HEK293T (cell line): Measurements from ENCODE around the gene NRXN2.

ENCODE experiments used
- CTCF ChIA-PET: fragments of 350-600 bp; formaldehyde crosslinking; extraction: SDS; loops from one replicate; lab custom pipeline; 2021; ENCODE audit warnings: antibody characterized with exemption, inconsistent platforms; lab: Yijun Ruan, JAX
- POLR2A ChIA-PET: fragments of 350-600 bp; formaldehyde crosslinking; extraction: SDS; loops from one replicate; lab custom pipeline; 2020; ENCODE audit warnings: antibody characterized with exemption, inconsistent platforms; lab: Yijun Ruan, JAX
- DNase-seq: peaks from one replicate; pipeline ENCODE4 v3.0.0; 2012; ENCODE audit warnings: mixed read lengths; ENCODE audit errors: extremely low spot score
- ARNT ChIP-seq: fragments of 450-650 bp; IDR thresholded peaks from 2 replicates; pipeline ENCODE4 v1.6.1; 2017; ENCODE audit warnings: mild to moderate bottlenecking
- BHLHE40 ChIP-seq: fragments of 450-650 bp; IDR thresholded peaks from 2 replicates; pipeline ENCODE4 v1.6.1; 2016; ENCODE audit warnings: mild to moderate bottlenecking, moderate library complexity, borderline replicate concordance
- CTBP1 ChIP-seq: fragments of 450-650 bp; IDR thresholded peaks from 2 replicates; pipeline ENCODE4 v1.6.1; 2016; ENCODE audit warnings: borderline replicate concordance
- ELF4 ChIP-seq: fragments of 450-650 bp; IDR thresholded peaks from 2 replicates; pipeline ENCODE4 v1.6.1; 2017; ENCODE audit warnings: antibody characterized with exemption
- FOXA1 ChIP-seq: fragments of 450-650 bp; IDR thresholded peaks from 2 replicates; pipeline ENCODE4 v1.6.1; 2016; ENCODE audit warnings: mild to moderate bottlenecking
- FOXK2 ChIP-seq: fragments of 450-650 bp; IDR thresholded peaks from 2 replicates; pipeline ENCODE4 v1.6.1; 2016; ENCODE audit warnings: mild to moderate bottlenecking
- FOXM1 ChIP-seq: fragments of 450-650 bp; IDR thresholded peaks from 2 replicates; pipeline ENCODE4 v1.6.1; 2017; ENCODE audit warnings: mild to moderate bottlenecking, borderline replicate concordance
- HDGF ChIP-seq: fragments of 450-650 bp; IDR thresholded peaks from 2 replicates; pipeline ENCODE4 v1.6.1; 2017; ENCODE audit warnings: antibody characterized with exemption, borderline replicate concordance
- L3MBTL2 ChIP-seq: fragments of 450-650 bp; conservative IDR thresholded peaks from 2 replicates; pipeline ENCODE4 v1.6.1; 2016; ENCODE audit warnings: mild to moderate bottlenecking
- LEF1 ChIP-seq: fragments of 450-650 bp; IDR thresholded peaks from 2 replicates; pipeline ENCODE4 v1.6.1; 2017; ENCODE audit warnings: mild to moderate bottlenecking, borderline replicate concordance
- NFRKB ChIP-seq: fragments of 450-650 bp; IDR thresholded peaks from 2 replicates; pipeline ENCODE4 v1.6.1; 2016; ENCODE audit warnings: mild to moderate bottlenecking, moderate library complexity
- PKNOX1 ChIP-seq: fragments of 450-650 bp; IDR thresholded peaks from 2 replicates; pipeline ENCODE4 v1.6.1; 2016
- SP1 ChIP-seq: fragments of 450-650 bp; IDR thresholded peaks from 2 replicates; pipeline ENCODE4 v1.6.1; 2017
- SUZ12 ChIP-seq: fragments of 450-650 bp; IDR thresholded peaks from 2 replicates; pipeline ENCODE4 v1.6.1; 2016; ENCODE audit warnings: mild to moderate bottlenecking
- TARDBP ChIP-seq: fragments of 450-650 bp; IDR thresholded peaks from 2 replicates; pipeline ENCODE4 v1.6.1; 2016
- ZNF384 ChIP-seq: fragments of 450-650 bp; IDR thresholded peaks from 2 replicates; pipeline ENCODE4 v1.6.1; 2016

The NRXN2 gene

GRCh38 chr11:64713781-64714363 is 9.1 kb downstream of the NRXN2 start:
- TF ChIP-seq FOXK2 = no peak
- no peak for TF ChIP-seq CTBP1
- TF ChIP-seq TARDBP = no peak
- no peak for TF ChIP-seq FOXM1
- no peak for TF ChIP-seq L3MBTL2
- DNase-seq = no peak
- CTCF ChIA-PET = interaction anchor here (0.5 kb wide), 1 partner anchor 1672 kb away, joined by 4 read pairs; no protein-coding TSS in a partner anchor
- POLR2A ChIA-PET = no interaction called here

- no peak for TF ChIP-seq ELF4
- TF ChIP-seq ZNF384 = no peak
- no peak for TF ChIP-seq L3MBTL2
- TF ChIP-seq FOXM1 = no peak
- TF ChIP-seq BHLHE40 = no peak
- no peak for TF ChIP-seq CTBP1
- TF ChIP-seq TARDBP = no peak
- no peak for TF ChIP-seq LEF1
- no peak for TF ChIP-seq SP1
- no peak for TF ChIP-seq FOXA1
- no peak for TF ChIP-seq FOXK2
- no peak for TF ChIP-seq PKNOX1
- TF ChIP-seq HDGF = no peak
- TF ChIP-seq NFRKB = no peak
- no peak for TF ChIP-seq ARNT
- no peak for TF ChIP-seq SUZ12
- ChIA-PET CTCF (interaction anchor here (1.0 kb wide), 1 partner anchor 24 kb away, joined by 4 read pairs; no protein-coding TSS in a partner anchor), POLR2A (no interaction called here)
- peak; percentile 46 for DNase-seq
Measured at GRCh38 chr11:64713016-64713707, 9.8 kb downstream of the NRXN2 start.

- CTCF ChIA-PET = interaction anchor here (1.0 kb wide), 1 partner anchor 24 kb away, joined by 4 read pairs; no protein-coding TSS in a partner anchor
- no peak for DNase-seq
- TF ChIP-seq SP1 = no peak
- TF ChIP-seq TARDBP = no peak
- no peak for TF ChIP-seq FOXA1
- no peak for TF ChIP-seq FOXM1
- TF ChIP-seq FOXK2 = no peak
- TF ChIP-seq ZNF384 = no peak
- TF ChIP-seq NFRKB = no peak
- TF ChIP-seq HDGF = no peak
- no peak for TF ChIP-seq BHLHE40
- TF ChIP-seq PKNOX1 = no peak
- no peak for TF ChIP-seq L3MBTL2
- no peak for TF ChIP-seq ELF4
- TF ChIP-seq SUZ12 = no peak
- TF ChIP-seq ARNT = no peak
- TF ChIP-seq LEF1 = no peak
- no peak for TF ChIP-seq CTBP1
- POLR2A ChIA-PET = no interaction called here
Measured at GRCh38 chr11:64712430-64713015, 10.5 kb downstream of the NRXN2 start.

- ChIA-PET CTCF (no interaction called here), POLR2A (no interaction called here)
- no peak for DNase-seq
- TF ChIP-seq NFRKB = no peak
- TF ChIP-seq ZNF384 = no peak
- TF ChIP-seq CTBP1 = no peak
- TF ChIP-seq FOXK2 = no peak
- no peak for TF ChIP-seq SP1
- TF ChIP-seq TARDBP = no peak
- TF ChIP-seq LEF1 = no peak
- TF ChIP-seq FOXM1 = no peak
- no peak for TF ChIP-seq FOXA1
- no peak for TF ChIP-seq PKNOX1
- TF ChIP-seq SUZ12 = no peak
- no peak for TF ChIP-seq ELF4
- no peak for TF ChIP-seq BHLHE40
- TF ChIP-seq ARNT = no peak
- TF ChIP-seq L3MBTL2 = no peak
- no peak for TF ChIP-seq HDGF
Measured at GRCh38 chr11:64711956-64712362, 11.0 kb downstream of the NRXN2 start.

- no peak for TF ChIP-seq SUZ12
- TF ChIP-seq CTBP1 = no peak
- no peak for TF ChIP-seq BHLHE40
- no peak for TF ChIP-seq SP1
- TF ChIP-seq FOXK2 = no peak
- TF ChIP-seq FOXA1 = no peak
- no peak for TF ChIP-seq L3MBTL2
- TF ChIP-seq ARNT = no peak
- TF ChIP-seq ZNF384 = no peak
- TF ChIP-seq PKNOX1 = no peak
- no peak for TF ChIP-seq NFRKB
- TF ChIP-seq HDGF = no peak
- no peak for TF ChIP-seq FOXM1
- TF ChIP-seq TARDBP = no peak
- no peak for TF ChIP-seq ELF4
- TF ChIP-seq LEF1 = no peak
- ChIA-PET POLR2A (no interaction called here), CTCF (interaction anchor here (3.2 kb wide), 1 partner anchor 23 kb away, joined by 15 read pairs; no protein-coding TSS in a partner anchor)
- no peak for DNase-seq
Measured at GRCh38 chr11:64711138-64711955, 11.7 kb downstream of the NRXN2 start.
